ENCODE measurements around the gene TRANK1. TPM values are rescaled to one million over a fixed set of nuclear protein-coding genes. Genes with fewer than 3 reads are reported as not detected.

Gene TRANK1
- total and polyA plus RNA-seq, 2 experiments from 2014 or later: 5.2 to 10.3 TPM

DNA sequence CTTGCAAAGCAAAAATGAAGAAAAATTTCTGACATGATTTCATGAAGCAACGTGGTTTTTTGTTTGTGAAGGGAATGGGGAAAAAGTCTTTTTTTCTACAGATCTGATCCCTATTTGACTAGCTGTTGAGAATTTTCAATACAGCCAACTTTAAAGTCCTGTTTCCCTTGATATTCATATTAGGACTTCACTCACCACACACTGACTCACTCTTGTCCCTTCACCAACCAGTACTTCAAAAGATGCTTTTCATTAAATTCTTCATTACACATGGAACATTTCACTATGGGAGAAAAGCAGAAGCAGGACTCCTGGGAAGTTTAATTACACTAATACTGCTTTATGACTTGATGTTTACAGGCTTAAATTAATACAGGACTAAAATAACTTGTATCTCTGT lies 16.6 kb downstream of the TRANK1 start:
- Histone ChIP-seq H3K9ac (no peak overlapping the region), H3K4me2 (ENCODE audit: unreplicated experiment) (no peak overlapping the region), H3K9me3 (ENCODE audit: low read depth) (no peaks in the 10 kb centered on the region), H3K4me1 (ENCODE audit: insufficient read depth) (no peaks in the 10 kb centered on the region; the same call in 1 of the 2 replicates), H3K4me3 (no peak overlapping the region), H3K27me3 (replicated peaks; ENCODE audit: insufficient read depth) (no peaks in the 10 kb centered on the region), H2AFZ (no peak overlapping the region), H3F3A (ENCODE audit: insufficient read depth) (no peaks in the 10 kb centered on the region), H4K20me1 (ENCODE audit: insufficient read depth) (no peaks in the 10 kb centered on the region), H3K79me2 (ENCODE audit: insufficient read depth) (no peaks in the 10 kb centered on the region), H3K9me2 (ENCODE audit: insufficient read depth) (no peaks in the 10 kb centered on the region), H3K36me3 (ENCODE audit: low read depth) (no peaks in the 10 kb centered on the region), H3K27ac (no peak overlapping the region)
- TF ChIP-seq EZH2 (IDR thresholded peaks at IDR 0.05; ENCODE audit: insufficient read depth, poor library complexity, severe bottlenecking) (no peak), EZH2phosphoT487 (IDR thresholded peaks at IDR 0.05; ENCODE audit: insufficient read depth, low read depth) (no peak)
- in situ Hi-C loops (cut with MboI): no loop called here
- DNase-seq: no peak
- WGBS, 2 experiments (ENCODE audit: low coverage in 1 of 2, low lambda C conversion rate in 2 of 2, missing lambda C conversion rate in 2 of 2): 90 to 92% methylated on average over 1 of the region's 1 CpG

DNA sequence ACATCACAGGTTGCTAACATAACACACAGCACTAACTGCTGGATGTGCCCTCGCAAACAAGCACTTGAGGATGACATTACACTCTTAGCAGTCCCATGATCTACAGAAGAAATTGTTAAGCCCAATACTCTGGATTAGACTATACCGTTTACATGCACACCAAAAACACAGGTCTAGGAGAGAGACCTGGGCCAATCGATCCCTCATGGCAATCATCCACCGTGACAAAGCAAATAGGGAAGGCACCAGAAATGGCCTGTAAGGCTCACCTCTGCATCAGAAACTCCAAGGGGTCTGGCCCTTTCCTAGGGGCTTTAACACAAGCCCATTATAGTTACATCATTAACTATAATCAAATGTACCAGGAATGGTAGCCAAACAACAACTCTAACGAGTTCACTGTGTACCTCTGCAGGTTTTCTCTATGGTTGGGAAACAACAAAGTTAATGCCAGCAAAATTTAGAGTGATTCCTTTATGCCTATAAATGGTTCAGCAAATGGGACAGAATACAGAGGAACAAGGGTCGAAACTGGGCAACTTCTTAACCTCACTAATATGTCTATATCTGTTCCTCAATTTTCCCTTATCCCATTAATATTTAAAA lies 18.5 kb downstream of the TRANK1 start:
- Histone ChIP-seq H3K4me1 (ENCODE audit: insufficient read depth) (no peaks in the 10 kb centered on the region), H3K4me2 (ENCODE audit: unreplicated experiment) (no peak overlapping the region), H3K79me2 (ENCODE audit: insufficient read depth) (no peaks in the 10 kb centered on the region), H2AFZ (no peak overlapping the region), H3K4me3 (no peak overlapping the region), H3K9me3 (ENCODE audit: low read depth) (no peaks in the 10 kb centered on the region), H3K36me3 (ENCODE audit: low read depth) (no peaks in the 10 kb centered on the region), H3K27me3 (replicated peaks; ENCODE audit: insufficient read depth) (no peaks in the 10 kb centered on the region), H3K9me2 (ENCODE audit: insufficient read depth) (no peaks in the 10 kb centered on the region), H3K27ac (no peak overlapping the region), H4K20me1 (ENCODE audit: insufficient read depth) (no peaks in the 10 kb centered on the region), H3K9ac (no peak overlapping the region), H3F3A (ENCODE audit: insufficient read depth) (no peaks in the 10 kb centered on the region)
- in situ Hi-C loops (cut with MboI): no loop called here
- DNase-seq: no peak
- WGBS, 2 experiments (ENCODE audit: low coverage in 1 of 2, low lambda C conversion rate in 2 of 2, missing lambda C conversion rate in 2 of 2): 71 to 75% methylated on average over 6 of the region's 6 CpGs
- no peak for TF ChIP-seq EZH2phosphoT487 (IDR thresholded peaks at IDR 0.05; ENCODE audit: insufficient read depth, low read depth)
- TF ChIP-seq EZH2 (IDR thresholded peaks at IDR 0.05; ENCODE audit: insufficient read depth, poor library complexity, severe bottlenecking): no peak

DNA sequence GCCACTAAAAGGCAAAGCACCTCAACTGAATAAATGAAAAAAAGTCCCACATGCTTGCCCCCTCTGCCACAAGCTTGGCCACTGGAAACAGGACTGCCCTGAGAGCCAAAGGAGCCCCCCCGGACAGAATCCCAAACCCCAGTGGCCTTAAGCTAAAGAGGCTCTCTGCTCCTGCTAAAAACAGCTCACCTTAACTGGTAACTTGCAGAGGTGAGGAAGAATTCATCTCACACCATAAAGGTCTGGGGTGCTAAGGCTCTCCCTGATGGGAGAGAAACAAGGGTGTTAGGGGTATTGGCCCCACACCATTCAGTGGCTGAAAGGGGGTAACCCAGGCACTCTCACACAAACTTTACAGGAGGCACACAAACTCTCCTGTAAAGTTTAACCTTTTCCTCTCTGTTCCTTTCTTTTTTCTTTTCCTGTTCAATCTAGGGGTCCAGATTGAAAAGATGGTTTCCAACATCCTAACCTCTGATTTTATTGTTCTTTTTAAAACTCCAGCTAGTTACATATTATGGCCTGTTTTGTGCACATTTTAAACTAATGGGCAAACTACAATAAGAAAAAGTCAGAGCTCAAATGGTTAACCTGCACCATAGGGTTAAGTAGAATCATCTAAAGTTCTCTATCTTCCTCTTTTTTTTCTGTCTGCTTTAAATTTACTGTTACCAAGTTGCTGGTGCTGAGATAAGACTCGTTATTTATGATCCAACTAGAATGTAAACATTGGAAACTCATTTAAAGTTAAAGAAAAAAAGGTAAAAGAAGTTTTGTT lies 19.9 kb downstream of the TRANK1 start:
- TF ChIP-seq EZH2 (IDR thresholded peaks at IDR 0.05; ENCODE audit: insufficient read depth, poor library complexity, severe bottlenecking): no peak
- TF ChIP-seq EZH2phosphoT487 (IDR thresholded peaks at IDR 0.05; ENCODE audit: insufficient read depth, low read depth): no peak
- Histone ChIP-seq H3K27ac (no peak overlapping the region), H3K9me3 (ENCODE audit: low read depth) (no peaks in the 10 kb centered on the region), H3K79me2 (ENCODE audit: insufficient read depth) (no peaks in the 10 kb centered on the region), H3K4me2 (ENCODE audit: unreplicated experiment) (no peak overlapping the region), H3K27me3 (replicated peaks; ENCODE audit: insufficient read depth) (no peaks in the 10 kb centered on the region), H3K9me2 (ENCODE audit: insufficient read depth) (no peaks in the 10 kb centered on the region), H4K20me1 (ENCODE audit: insufficient read depth) (no peaks in the 10 kb centered on the region), H2AFZ (no peak overlapping the region), H3K9ac (no peak overlapping the region), H3F3A (ENCODE audit: insufficient read depth) (no peaks in the 10 kb centered on the region), H3K4me1 (ENCODE audit: insufficient read depth) (no peaks in the 10 kb centered on the region), H3K36me3 (ENCODE audit: low read depth) (no peaks in the 10 kb centered on the region), H3K4me3 (no peak overlapping the region)
- in situ Hi-C loops (cut with MboI): no loop called here
- 61 to 64% methylated on average over 2 of the region's 2 CpGs for WGBS, 2 experiments (ENCODE audit: low coverage in 1 of 2, low lambda C conversion rate in 2 of 2, missing lambda C conversion rate in 2 of 2)
- no peak for DNase-seq

DNA sequence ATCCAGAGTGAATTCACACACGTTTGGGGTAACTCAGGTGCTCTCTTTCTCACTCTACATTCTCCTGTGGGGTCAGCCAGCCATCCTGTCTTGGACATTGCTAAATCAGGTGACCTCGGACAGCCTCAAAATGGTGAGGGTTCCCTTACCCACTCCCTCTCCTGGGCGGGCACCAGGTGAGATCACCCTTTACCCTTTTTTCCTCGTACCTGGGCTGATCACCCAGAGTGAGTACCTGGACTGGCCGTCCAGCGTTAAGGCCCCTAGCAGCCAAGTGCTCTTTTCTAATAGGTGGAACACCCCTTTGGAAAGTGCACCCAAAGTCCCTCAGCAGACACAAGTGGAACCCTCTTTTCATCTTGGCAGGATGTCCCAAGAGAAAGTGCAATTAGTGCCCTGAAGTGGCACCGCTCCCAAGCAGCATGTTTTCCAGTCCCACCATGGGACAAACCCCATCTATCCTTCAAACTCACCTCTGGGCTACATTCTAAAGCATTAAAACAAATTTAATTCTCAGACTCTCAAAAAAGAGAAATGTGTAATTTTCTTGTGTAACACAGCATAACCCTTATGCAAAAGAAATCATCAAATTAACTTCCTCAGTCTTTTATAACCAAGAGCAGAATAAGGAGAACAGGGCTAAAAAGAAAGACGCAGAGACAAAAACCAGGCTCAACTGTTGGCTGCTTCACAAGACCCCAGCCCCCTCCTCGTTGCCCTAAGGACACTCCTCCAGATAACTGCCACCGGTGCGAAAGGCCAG lies 20.7 kb downstream of the TRANK1 start:
- Histone ChIP-seq H3K4me3 (no peak overlapping the region), H4K20me1 (ENCODE audit: insufficient read depth) (no peaks in the 10 kb centered on the region), H3K9me3 (ENCODE audit: low read depth) (no peaks in the 10 kb centered on the region), H3K9ac (no peak overlapping the region), H3K4me2 (ENCODE audit: unreplicated experiment) (no peak overlapping the region), H3K4me1 (ENCODE audit: insufficient read depth) (no peaks in the 10 kb centered on the region), H3K27ac (no peak overlapping the region), H3K27me3 (replicated peaks; ENCODE audit: insufficient read depth) (no peaks in the 10 kb centered on the region), H3K36me3 (ENCODE audit: low read depth) (no peaks in the 10 kb centered on the region), H3F3A (ENCODE audit: insufficient read depth) (no peaks in the 10 kb centered on the region), H2AFZ (no peak overlapping the region), H3K9me2 (ENCODE audit: insufficient read depth) (no peaks in the 10 kb centered on the region), H3K79me2 (ENCODE audit: insufficient read depth) (no peaks in the 10 kb centered on the region)
- DNase-seq: no peak
- in situ Hi-C loops (cut with MboI): no loop called here
- no peak for TF ChIP-seq EZH2phosphoT487 (IDR thresholded peaks at IDR 0.05; ENCODE audit: insufficient read depth, low read depth)
- no peak for TF ChIP-seq EZH2 (IDR thresholded peaks at IDR 0.05; ENCODE audit: insufficient read depth, poor library complexity, severe bottlenecking)
- WGBS, 2 experiments (ENCODE audit: low coverage in 1 of 2, low lambda C conversion rate in 2 of 2, missing lambda C conversion rate in 2 of 2): 67 to 72% methylated on average over 11 of the region's 11 CpGs
